IMR-90 (cell line): ENCODE data around the gene HSD17B8. TPM values are rescaled to one million over a fixed set of nuclear protein-coding genes. Genes with fewer than 3 reads are reported as not detected.

Experiments used
- ATAC-seq: fragments of 200-7000 bp; cut with Tn5 transposase; 2 replicates; pipeline ENCODE4 v1.9.1; 2020; ENCODE audit warnings: low read depth, mild to moderate bottlenecking, moderate library complexity
- BruUV-seq: library from RNA; stranded (reverse); fragments of 400-500 nt; replicated peaks from 2 replicates; lab custom pipeline; 2021; lab: Mats Ljungman, UMichigan
- CTCF ChIA-PET: fragments of 300-600 bp; formaldehyde crosslinking; extraction: SDS; loops from one replicate; lab custom pipeline; 2021; ENCODE audit warnings: antibody characterized with exemption; lab: Yijun Ruan, JAX
- POLR2A ChIA-PET: fragments of 300-600 bp; sonication (Branson Sonifier 250); formaldehyde crosslinking; loops from one replicate; lab custom pipeline; 2022; ENCODE audit warnings: antibody characterized with exemption; ENCODE audit not compliant: unreplicated experiment; lab: Charles Lee
- DNase-seq: peaks from one replicate; pipeline ENCODE4 v3.0.0; 2013
- H2AFZ ChIP-seq: replicated peaks from 2 replicates; pipeline ENCODE3; 2013; ENCODE audit warnings: low read length, mild to moderate bottlenecking; ENCODE audit not compliant: poor library complexity
- H2AK5ac ChIP-seq: 2 replicates; pipeline ENCODE4 v1.6.1; 2013; ENCODE audit warnings: low read depth, low read length, inconsistent platforms
- H2AK9ac ChIP-seq: replicated peaks from 2 replicates; pipeline ENCODE3; 2013; ENCODE audit warnings: mild to moderate bottlenecking, low read depth, low read length, moderate library complexity; ENCODE audit not compliant: poor library complexity
- H2BK120ac ChIP-seq: 2 replicates; pipeline ENCODE4 v1.6.1; 2013; ENCODE audit warnings: low read depth, low read length, inconsistent platforms
- H2BK15ac ChIP-seq: 3 replicates; pipeline ENCODE4 v1.6.1; 2013; ENCODE audit warnings: low read depth, low read length, inconsistent platforms
- H2BK20ac ChIP-seq: 2 replicates; pipeline ENCODE4 v1.6.1; 2013; ENCODE audit warnings: low read depth, mild to moderate bottlenecking, inconsistent platforms, low read length, moderate library complexity
- H2BK5ac ChIP-seq: 2 replicates; pipeline ENCODE4 v1.6.1; 2013; ENCODE audit warnings: mild to moderate bottlenecking, low read depth, low read length, inconsistent platforms; ENCODE audit not compliant: poor library complexity, severe bottlenecking
- H3K14ac ChIP-seq: replicated peaks from 2 replicates; pipeline ENCODE4 v1.6.1; 2013; ENCODE audit warnings: low read depth, low read length, inconsistent platforms
- H3K18ac ChIP-seq: 2 replicates; pipeline ENCODE4 v1.6.1; 2013; ENCODE audit warnings: low read depth, low read length, control low read depth
- H3K23ac ChIP-seq: 2 replicates; pipeline ENCODE4 v1.6.1; 2013; ENCODE audit warnings: low read depth, low read length, inconsistent platforms
- H3K27ac ChIP-seq: 2 replicates; pipeline ENCODE4 v1.5.1; 2013; ENCODE audit warnings: mild to moderate bottlenecking, control low read depth, low read length; ENCODE audit not compliant: insufficient read depth
- H3K27me3 ChIP-seq: 2 replicates; pipeline ENCODE4 v1.6.1; 2013; ENCODE audit warnings: low read length; ENCODE audit not compliant: control insufficient read depth, insufficient read depth
- H3K36me3 ChIP-seq: 2 replicates; pipeline ENCODE4 v1.6.1; 2013; ENCODE audit warnings: low read length, mixed read lengths; ENCODE audit not compliant: control insufficient read depth, insufficient read depth
- H3K4ac ChIP-seq: 2 replicates; pipeline ENCODE4 v1.6.1; 2013; ENCODE audit warnings: low read depth, low read length, inconsistent platforms
- H3K4me1 ChIP-seq: 2 replicates; pipeline ENCODE4 v1.6.1; 2013; ENCODE audit warnings: low read length, mixed read lengths; ENCODE audit not compliant: control insufficient read depth, insufficient read depth
- H3K4me2 ChIP-seq: 2 replicates; pipeline ENCODE4 v1.6.1; 2013; ENCODE audit warnings: low read depth, mild to moderate bottlenecking, control low read depth, low read length, moderate library complexity
- H3K4me3 ChIP-seq: 2 replicates; pipeline ENCODE4 v1.5.1; 2013; ENCODE audit warnings: low read depth, mild to moderate bottlenecking, control low read depth, low read length, moderate library complexity; ENCODE audit not compliant: insufficient read depth
- H3K56ac ChIP-seq: 2 replicates; pipeline ENCODE4 v1.6.1; 2013; ENCODE audit warnings: low read length, inconsistent platforms; ENCODE audit not compliant: insufficient read depth; ENCODE audit errors: extremely low read depth
- H3K79me1 ChIP-seq, 2 experiments: 2 replicates each; pipeline ENCODE4 v1.6.1; 2013; ENCODE audit warnings: low read length in 2 of 2, inconsistent platforms in 1 of 2, low read depth in 1 of 2
- H3K9ac ChIP-seq: 2 replicates; pipeline ENCODE4 v1.6.1; 2013; ENCODE audit warnings: low read depth, low read length, control low read depth
- H3K9me1 ChIP-seq: 2 replicates; pipeline ENCODE4 v1.6.1; 2013; ENCODE audit warnings: low read length, inconsistent platforms; ENCODE audit not compliant: insufficient read depth
- H3K9me3 ChIP-seq: 2 replicates; pipeline ENCODE4 v1.6.1; 2013; ENCODE audit warnings: low read length; ENCODE audit not compliant: control insufficient read depth, insufficient read depth
- H4K20me1 ChIP-seq: 2 replicates; pipeline ENCODE4 v1.6.1; 2013; ENCODE audit warnings: low read length, inconsistent platforms; ENCODE audit not compliant: insufficient read depth
- H4K5ac ChIP-seq: 2 replicates; pipeline ENCODE4 v1.6.1; 2013; ENCODE audit warnings: mild to moderate bottlenecking, low read depth, low read length, control low read depth
- H4K8ac ChIP-seq, 2 experiments: 2 replicates each; pipeline ENCODE4 v1.6.1; 2013; ENCODE audit warnings: low read depth in 2 of 2, low read length in 2 of 2, control low read depth in 1 of 2, inconsistent platforms in 1 of 2
- H4K91ac ChIP-seq: 2 replicates; pipeline ENCODE4 v1.6.1; 2013; ENCODE audit warnings: low read depth, low read length, inconsistent platforms; ENCODE audit not compliant: insufficient read depth
- MAFK ChIP-seq: IDR thresholded peaks from 2 replicates; pipeline ENCODE4 v1.6.1; 2012; ENCODE audit warnings: low read depth, low read length, improper control_type of control experiment
- NFE2L2 ChIP-seq: fragments of 150-350 bp; IDR thresholded peaks from 2 replicates; pipeline ENCODE4 v1.6.1; 2016; ENCODE audit warnings: low read depth, mild to moderate bottlenecking, low read length
- POLR2A ChIP-seq: IDR thresholded peaks from 2 replicates; pipeline ENCODE4 v1.6.1; 2012; ENCODE audit warnings: mild to moderate bottlenecking, low read depth, low read length
- RCOR1 ChIP-seq: IDR thresholded peaks from 2 replicates; pipeline ENCODE4 v1.6.1; 2012; ENCODE audit warnings: mild to moderate bottlenecking, low read length, improper control_type of control experiment; ENCODE audit not compliant: insufficient replicate concordance
- RFX5 ChIP-seq: IDR thresholded peaks from 2 replicates; pipeline ENCODE4 v1.8.0; 2012; ENCODE audit warnings: low read depth, mild to moderate bottlenecking, low read length, moderate library complexity
- SMC3 ChIP-seq: fragments of 150-350 bp; IDR thresholded peaks from 2 replicates; pipeline ENCODE4 v1.6.1; 2016; ENCODE audit warnings: low read depth, mild to moderate bottlenecking, antibody characterized with exemption, low read length, moderate library complexity
- WGBS, 2 experiments: methylation state at CpG; one replicate each; pipeline versions ENCODE4 v1.1.5 to v1.1.7; 2013; ENCODE audit warnings: missing lambda C conversion rate in 2 of 2; ENCODE audit not compliant: insufficient read length in 1 of 2; ENCODE audit errors: extremely low coverage in 2 of 2; 5-methylcytosine and 5-hydroxymethylcytosine counted together
- dilution Hi-C: fragments of 300-500 bp; cut with HindIII; formaldehyde crosslinking; loops from one replicate; pipeline ENCODE4 v1.14.3; 2018; ENCODE audit warnings: low sequenced_read_pairs; ENCODE audit not compliant: unreplicated experiment
- in situ Hi-C: fragments of 300-500 bp; cut with MboI; formaldehyde crosslinking; loops from 3 replicates; pipeline ENCODE4 v1.14.3; 2019; ENCODE audit warnings: low sequenced_read_pairs, inconsistent platforms, mixed read lengths
- intact Hi-C: fragments of 100-400 bp; cut with micrococcal nuclease; formaldehyde crosslinking; loops from 2 replicates; pipeline ENCODE4 v1.10.0; 2022
- polyA plus RNA-seq, 3 experiments: library from polyadenylated mRNA; depleted of rRNA; stranded (reverse); fragments of >200 nt; gene quantifications; 2 replicates each; pipeline ENCODE4 v1.2.3, GENCODE V29; 2012; ENCODE audit warnings: low replicate concordance in 1 of 3
- total RNA-seq: library from RNA; depleted of rRNA; stranded (reverse); fragments of >200 nt; gene quantifications from 2 replicates; pipeline ENCODE4 v1.2.3, GENCODE V29; 2012
- TF ChIP-seq, protein P1 (sequence below): conservative IDR thresholded peaks from 2 replicates; pipeline ENCODE4 v1.5.1; 2012; ENCODE audit warnings: mild to moderate bottlenecking, low read depth, low read length, improper control_type of control experiment

Gene HSD17B8
- total and polyA plus RNA-seq, 2 of the 4 experiments (the other 2 are of a cell fraction) = 1.6 to 4.3 TPM

DNA sequence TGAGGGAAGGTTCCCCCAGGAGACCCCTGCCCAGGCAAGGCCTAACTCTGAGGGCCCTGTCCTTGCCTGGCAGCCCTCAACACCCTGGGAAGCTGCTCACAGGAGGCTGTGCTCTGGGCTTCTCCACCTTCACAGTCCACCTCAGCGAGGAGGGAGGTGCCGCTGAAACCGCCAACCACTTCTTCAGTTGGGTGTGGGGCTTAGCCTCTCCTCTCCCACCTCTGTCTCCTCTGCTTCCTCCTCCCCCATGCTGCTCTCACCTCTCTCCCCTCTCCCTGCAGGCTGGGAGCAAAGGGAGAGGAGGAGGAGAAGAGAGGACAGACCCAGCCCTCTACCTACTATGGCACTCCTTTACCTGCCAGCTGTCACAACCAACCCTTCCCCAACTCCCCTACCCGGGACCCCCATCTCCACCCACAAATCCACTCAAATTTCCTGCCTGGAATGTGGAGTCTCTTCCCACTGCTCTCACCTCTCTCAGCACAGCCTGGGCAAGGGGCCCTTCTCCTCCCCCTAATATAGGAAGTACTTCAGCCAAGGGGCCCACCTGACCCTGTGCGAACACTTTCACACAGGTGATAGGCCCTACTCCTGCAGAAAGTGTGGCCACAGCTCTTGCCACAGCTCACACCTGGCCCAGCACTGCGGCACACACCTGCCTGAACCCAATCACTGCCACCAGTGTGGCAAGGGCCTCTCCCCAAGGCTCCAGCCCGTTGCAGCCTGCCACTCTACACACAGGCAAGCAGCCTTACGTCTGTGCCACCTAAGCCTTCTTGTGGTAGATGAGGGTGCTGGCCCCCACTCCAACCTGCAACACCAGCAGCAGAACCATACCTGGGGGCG is 11.0 kb downstream of the HSD17B8 start (continued):
- TF ChIP-seq, protein P1, sequence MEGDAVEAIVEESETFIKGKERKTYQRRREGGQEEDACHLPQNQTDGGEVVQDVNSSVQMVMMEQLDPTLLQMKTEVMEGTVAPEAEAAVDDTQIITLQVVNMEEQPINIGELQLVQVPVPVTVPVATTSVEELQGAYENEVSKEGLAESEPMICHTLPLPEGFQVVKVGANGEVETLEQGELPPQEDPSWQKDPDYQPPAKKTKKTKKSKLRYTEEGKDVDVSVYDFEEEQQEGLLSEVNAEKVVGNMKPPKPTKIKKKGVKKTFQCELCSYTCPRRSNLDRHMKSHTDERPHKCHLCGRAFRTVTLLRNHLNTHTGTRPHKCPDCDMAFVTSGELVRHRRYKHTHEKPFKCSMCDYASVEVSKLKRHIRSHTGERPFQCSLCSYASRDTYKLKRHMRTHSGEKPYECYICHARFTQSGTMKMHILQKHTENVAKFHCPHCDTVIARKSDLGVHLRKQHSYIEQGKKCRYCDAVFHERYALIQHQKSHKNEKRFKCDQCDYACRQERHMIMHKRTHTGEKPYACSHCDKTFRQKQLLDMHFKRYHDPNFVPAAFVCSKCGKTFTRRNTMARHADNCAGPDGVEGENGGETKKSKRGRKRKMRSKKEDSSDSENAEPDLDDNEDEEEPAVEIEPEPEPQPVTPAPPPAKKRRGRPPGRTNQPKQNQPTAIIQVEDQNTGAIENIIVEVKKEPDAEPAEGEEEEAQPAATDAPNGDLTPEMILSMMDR = no peak

DNA sequence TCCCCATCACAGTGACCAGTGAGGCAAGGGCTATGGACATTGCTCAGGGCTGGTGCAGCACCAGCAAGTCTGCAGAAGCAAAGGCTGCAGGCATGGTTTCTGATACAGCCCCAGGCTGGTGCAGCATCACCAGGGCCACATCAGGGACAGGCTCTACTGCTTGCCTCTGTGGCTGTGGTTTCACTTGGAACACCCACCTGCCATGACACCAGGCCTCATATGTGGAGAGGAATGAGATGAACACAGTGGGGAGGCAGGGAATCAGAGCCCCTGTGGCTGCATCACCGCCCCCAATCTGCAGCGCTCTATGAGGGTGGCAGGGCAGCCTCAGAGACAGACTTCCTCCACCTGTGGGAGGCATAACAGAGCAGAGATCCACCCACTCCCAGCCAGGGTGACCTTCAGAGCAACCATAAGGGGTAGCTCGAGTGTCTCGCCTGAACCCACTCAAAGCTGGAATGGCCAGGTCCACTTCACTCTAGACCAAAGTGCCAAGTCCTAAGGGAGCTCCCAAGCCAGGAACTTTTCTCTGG is 11.7 kb downstream of the HSD17B8 start:
- H2BK5ac ChIP-seq = no peak overlapping the region
- CTCF ChIA-PET = no interaction called here
- no TSS peak for BruUV-seq

More for the DNA sequence above, 11.7 kb downstream of the HSD17B8 start:
- Histone ChIP-seq H3K14ac (no peak overlapping the region), H3K27me3 (peaks cover 19% of the 10 kb centered on the region), H2AK5ac (no peak overlapping the region), H3K23ac (no peak overlapping the region), H3K36me3 (peaks cover 5% of the 10 kb centered on the region; the same call in 1 of the 2 replicates), H2AK9ac (no peak overlapping the region), H4K5ac (no peak overlapping the region), H3K4me3 (no peak overlapping the region), H3K4me1 (peaks cover 2% of the 10 kb centered on the region; the same call in 1 of the 2 replicates), H3K9me3 (no peaks in the 10 kb centered on the region), H4K20me1 (no peaks in the 10 kb centered on the region), H2AFZ (no peak overlapping the region), H3K56ac (no peak overlapping the region), H2BK120ac (no peak overlapping the region), H4K91ac (no peak overlapping the region), H2BK15ac (no peak overlapping the region), H3K9me1 (no peaks in the 10 kb centered on the region), H3K79me1 (no peaks in the 10 kb centered on the region), H3K18ac (no peak overlapping the region), H3K4me2 (no peak overlapping the region), H3K27ac (no peak overlapping the region), H4K8ac (no peak overlapping the region), H3K9ac (no peak overlapping the region), H3K4ac (no peak overlapping the region), H2BK20ac (no peak overlapping the region)
- TF ChIP-seq MAFK (no peak), NFE2L2 (no peak), SMC3 (no peak), RFX5 (no peak), POLR2A (no peak), RCOR1 (no peak)
- ATAC-seq (no peak), DNase-seq (no peak)
- POLR2A ChIA-PET = interaction anchor here (0.6 kb wide), 1 partner anchor 19 kb away, joined by 3 read pairs; no protein-coding TSS in a partner anchor
- dilution Hi-C loops (no loop called here), intact Hi-C loops (no loop called here), in situ Hi-C loops (no loop called here)
- WGBS, 2 experiments = 100% methylated on average over 2 of the region's 4 CpGs; no CpG with 5 or more reads in 1 of the 2 experiments
